Activated T-helper 1 cell treated with anti-CD3 and anti-CD28 coated beads, Interleukin-12 subunit alpha, Interleukin-12 subunit beta, Interleukin-2, Interleukin-4 antibody, amounts not matched to agents 30 ng/mL and 10 ng/mL and 1 ng/mL, durations not matched to agents 14 hours and 24 hours and 36 hours (primary cell): ENCODE results near the gene PSMA3. TPM values are rescaled to one million over a fixed set of nuclear protein-coding genes. Genes with fewer than 3 reads are reported as not detected.

Experiments
- DNase-seq: peaks from one replicate; pipeline ENCODE4 v3.0.0; 2021; ENCODE audit warnings: low spot score
- H3K27ac Mint-ChIP-seq: one replicate; pipeline ENCODE4 v1.8.0; 2021; ENCODE audit warnings: mild to moderate bottlenecking, mixed read lengths
- H3K27me3 Mint-ChIP-seq: one replicate; pipeline ENCODE4 v1.8.0; 2022; ENCODE audit warnings: mild to moderate bottlenecking, moderate library complexity, mixed read lengths; ENCODE audit not compliant: insufficient read depth
- H3K36me3 Mint-ChIP-seq: one replicate; pipeline ENCODE4 v1.8.0; 2021; ENCODE audit warnings: low read depth, mixed read lengths
- H3K4me1 Mint-ChIP-seq: one replicate; pipeline ENCODE4 v1.8.0; 2021; ENCODE audit warnings: low read depth, mixed read lengths
- H3K4me3 Mint-ChIP-seq: one replicate; pipeline ENCODE4 v1.8.0; 2021; ENCODE audit warnings: mild to moderate bottlenecking, moderate library complexity, mixed read lengths
- H3K9me3 Mint-ChIP-seq: one replicate; pipeline ENCODE4 v1.8.0; 2021; ENCODE audit warnings: mixed read lengths
- intact Hi-C: fragments of 100-400 bp; cut with micrococcal nuclease; formaldehyde crosslinking; loops from one replicate; pipeline ENCODE4 v1.15.1; 2024
- total RNA-seq: library from RNA; stranded (reverse); gene quantifications from 2 replicates; pipeline ENCODE4 v1.2.3, GENCODE V29; 2022

PSMA3 gene
- total RNA-seq, 1 donor from 2014 or later: 453 TPM

DNA sequence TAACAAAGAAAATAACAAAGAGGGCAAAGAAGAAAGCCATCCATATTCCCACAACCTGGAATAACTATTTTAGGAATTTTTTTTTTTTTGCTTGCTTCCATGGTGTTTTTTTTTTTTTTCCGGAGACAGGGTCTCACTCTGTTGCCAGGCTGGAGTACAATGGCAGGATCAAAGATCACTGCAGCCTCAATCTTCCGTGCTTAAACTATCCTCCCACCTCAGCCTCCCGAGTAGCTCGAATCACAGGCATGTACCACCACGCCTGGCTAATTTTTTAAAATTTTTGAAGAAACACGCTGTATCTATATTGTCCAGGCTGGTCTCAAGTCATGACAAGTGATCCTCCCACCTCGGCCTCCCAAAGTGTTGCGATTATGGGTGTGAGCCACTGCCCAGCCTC is 33.5 kb downstream of the PSMA3 start:
- Mint-ChIP-seq H3K9me3 (no peaks in the 10 kb centered on the region), H3K4me1 (peaks cover 56% of the 10 kb centered on the region), H3K27ac (no peak overlapping the region), H3K4me3 (no peak overlapping the region), H3K27me3 (no peaks in the 10 kb centered on the region), H3K36me3 (peaks cover 36% of the 10 kb centered on the region)
- DNase-seq: no peak
- intact Hi-C loops: no loop called here

GRCh38 chr14:58280954-58281787 is 36.5 kb downstream of the PSMA3 start:
- Mint-ChIP-seq H3K9me3 (no peaks in the 10 kb centered on the region), H3K4me3 (peak overlapping the region; percentile 62)
- intact Hi-C loops: loop anchor here (1.0 to 2.0 kb wide), 5 partner anchors 9 to 50 kb away; partner anchors contain the start of gene PSMA3

DNA sequence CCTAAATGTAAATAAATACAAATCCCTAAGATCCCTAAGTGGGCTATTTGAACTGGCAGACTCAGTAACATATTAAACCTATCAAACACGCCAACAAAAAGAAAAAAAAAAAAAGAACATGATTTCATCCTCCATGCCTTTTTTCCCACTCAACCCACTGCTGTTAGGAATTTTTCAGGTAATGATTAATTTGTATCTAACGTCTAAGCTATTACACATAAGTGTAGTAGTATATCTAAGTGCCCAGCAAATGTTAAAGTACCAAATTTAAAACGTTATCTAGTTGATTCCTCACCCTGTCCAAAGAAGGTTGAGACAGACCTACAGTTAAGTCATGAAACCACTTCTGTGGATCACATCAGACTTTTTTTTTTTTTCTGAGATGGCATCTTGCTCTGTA is 37.3 kb downstream of the PSMA3 start:
- Mint-ChIP-seq H3K9me3 (no peaks in the 10 kb centered on the region), H3K4me1 (peaks cover 45% of the 10 kb centered on the region), H3K36me3 (peaks cover 46% of the 10 kb centered on the region), H3K4me3 (peak overlapping the region; percentile 62), H3K27ac (peak overlapping the region; percentile 92), H3K27me3 (no peaks in the 10 kb centered on the region)
- intact Hi-C loops: loop anchor here (1.0 to 2.0 kb wide), 5 partner anchors 10 to 49 kb away; partner anchors contain the start of gene PSMA3
- DNase-seq: no peak

More at GRCh38 chr14:58280954-58281787, 36.5 kb downstream of the PSMA3 start:
- peaks cover 45% of the 10 kb centered on the region for H3K36me3 Mint-ChIP-seq
- H3K27me3 Mint-ChIP-seq: no peaks in the 10 kb centered on the region
- peak overlapping the region; percentile 92 for H3K27ac Mint-ChIP-seq
- DNase-seq: peak; percentile 19
- peaks cover 51% of the 10 kb centered on the region for H3K4me1 Mint-ChIP-seq

DNA sequence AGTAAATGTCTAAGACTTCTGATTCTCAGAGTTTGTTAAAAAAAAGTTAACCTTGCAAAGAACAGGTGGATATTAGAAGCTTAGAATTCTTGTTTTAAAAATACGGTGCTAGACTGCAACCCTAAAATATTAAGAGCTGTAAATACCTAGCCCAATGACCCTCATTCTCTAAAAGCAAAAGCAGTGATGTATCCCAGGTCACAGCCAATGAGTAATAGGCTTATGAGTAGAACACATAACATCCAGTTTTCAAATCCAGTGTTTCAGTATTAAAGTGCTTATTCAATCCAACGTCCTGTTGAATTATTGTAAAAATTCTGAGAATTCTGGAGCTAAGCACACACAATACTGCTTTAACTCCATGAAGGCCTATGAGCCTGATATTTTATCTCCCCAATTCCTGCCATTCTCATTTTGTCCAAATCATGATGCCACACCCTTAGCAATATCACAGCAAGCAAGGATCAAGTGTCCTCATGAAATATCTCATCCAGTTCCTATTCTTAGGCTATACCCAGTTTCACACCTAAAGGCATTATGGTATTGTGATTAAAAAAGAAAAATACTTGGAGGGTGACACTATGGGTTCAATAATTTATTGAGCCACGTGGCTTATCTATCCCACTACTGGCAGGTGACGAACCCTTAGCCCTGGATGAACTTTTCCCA is 38.4 kb downstream of the PSMA3 start:
- no peaks in the 10 kb centered on the region for H3K9me3 Mint-ChIP-seq
- H3K4me3 Mint-ChIP-seq: no peak overlapping the region
- H3K36me3 Mint-ChIP-seq: peaks cover 52% of the 10 kb centered on the region
- H3K27ac Mint-ChIP-seq: no peak overlapping the region
- H3K27me3 Mint-ChIP-seq: no peaks in the 10 kb centered on the region
- intact Hi-C loops: no loop called here
- DNase-seq: no peak
- H3K4me1 Mint-ChIP-seq: peaks cover 50% of the 10 kb centered on the region

DNA sequence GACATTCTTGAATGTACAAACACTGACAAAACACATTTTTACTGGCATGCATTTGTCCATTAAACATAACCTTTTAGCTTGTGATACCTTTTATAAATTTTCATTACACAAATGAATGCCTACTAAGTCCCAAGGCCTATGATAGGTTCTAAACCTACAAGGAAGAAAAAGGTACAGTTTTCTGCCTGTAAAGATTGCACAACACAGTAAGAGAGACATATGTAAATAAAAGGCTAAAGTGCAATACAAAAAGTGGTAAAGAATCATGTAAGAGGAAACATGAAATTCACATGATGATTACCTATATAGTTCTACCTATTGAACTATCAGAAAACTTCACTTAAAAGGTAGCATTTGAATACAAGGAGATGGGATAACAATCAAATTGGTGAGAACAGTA is 39.1 kb downstream of the PSMA3 start:
- H3K9me3 Mint-ChIP-seq: no peaks in the 10 kb centered on the region
- H3K4me1 Mint-ChIP-seq: peaks cover 55% of the 10 kb centered on the region
- no peak for DNase-seq
- H3K27me3 Mint-ChIP-seq: no peaks in the 10 kb centered on the region
- peaks cover 59% of the 10 kb centered on the region for H3K36me3 Mint-ChIP-seq
- no peak overlapping the region for H3K27ac Mint-ChIP-seq
- intact Hi-C loops: no loop called here
- no peak overlapping the region for H3K4me3 Mint-ChIP-seq

- no peaks in the 10 kb centered on the region for H3K9me3 Mint-ChIP-seq
- no peaks in the 10 kb centered on the region for H3K27me3 Mint-ChIP-seq
- H3K36me3 Mint-ChIP-seq: peaks cover 62% of the 10 kb centered on the region
- peak overlapping the region; percentile 59 for H3K27ac Mint-ChIP-seq
- H3K4me1 Mint-ChIP-seq: peaks cover 68% of the 10 kb centered on the region
- no peak overlapping the region for H3K4me3 Mint-ChIP-seq
- intact Hi-C loops: no loop called here
- no peak for DNase-seq
Observed at GRCh38 chr14:58285132-58285531, 40.5 kb downstream of the PSMA3 start.

GRCh38 chr14:58287607-58288042 is 43.0 kb downstream of the PSMA3 start:
- no peak overlapping the region for H3K4me3 Mint-ChIP-seq
- H3K27me3 Mint-ChIP-seq: no peaks in the 10 kb centered on the region
- DNase-seq: no peak
- no peak overlapping the region for H3K27ac Mint-ChIP-seq
- intact Hi-C loops: no loop called here
- H3K36me3 Mint-ChIP-seq: peaks cover 62% of the 10 kb centered on the region
- peaks cover 53% of the 10 kb centered on the region for H3K4me1 Mint-ChIP-seq
- no peaks in the 10 kb centered on the region for H3K9me3 Mint-ChIP-seq

- Mint-ChIP-seq H3K36me3 (peaks cover 60% of the 10 kb centered on the region), H3K4me1 (peaks cover 50% of the 10 kb centered on the region), H3K4me3 (no peak overlapping the region), H3K27me3 (no peaks in the 10 kb centered on the region), H3K27ac (peak overlapping the region; percentile 24), H3K9me3 (no peaks in the 10 kb centered on the region)
- intact Hi-C loops: no loop called here
- DNase-seq: no peak
Observed at GRCh38 chr14:58288106-58288792, 43.6 kb downstream of the PSMA3 start.

DNA sequence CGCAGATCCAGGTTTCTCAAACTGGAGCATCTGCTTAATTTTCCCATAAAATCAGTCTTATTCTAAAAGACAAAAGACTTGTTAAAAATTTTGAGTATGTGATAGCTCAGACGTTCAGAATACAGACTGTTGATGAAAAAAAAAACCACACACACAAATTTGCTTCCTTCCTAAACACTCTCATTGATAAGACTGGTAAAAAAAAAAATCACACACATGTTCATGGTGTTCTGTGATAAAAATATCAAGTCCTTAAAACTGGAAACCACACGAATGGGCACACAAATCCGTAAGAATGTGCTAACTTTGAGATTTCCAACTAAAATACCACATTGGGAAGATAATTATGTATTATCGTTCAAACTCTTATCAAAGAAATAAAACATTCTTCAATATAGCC is 47.0 kb downstream of the PSMA3 start:
- peaks cover 59% of the 10 kb centered on the region for H3K36me3 Mint-ChIP-seq
- peaks cover 61% of the 10 kb centered on the region for H3K4me1 Mint-ChIP-seq
- H3K9me3 Mint-ChIP-seq: no peaks in the 10 kb centered on the region
- H3K27me3 Mint-ChIP-seq: no peaks in the 10 kb centered on the region
- intact Hi-C loops: no loop called here
- no peak overlapping the region for H3K27ac Mint-ChIP-seq
- H3K4me3 Mint-ChIP-seq: no peak overlapping the region
- DNase-seq: no peak

GRCh38 chr14:58292187-58292586 is 47.5 kb downstream of the PSMA3 start:
- no peak for DNase-seq
- H3K27me3 Mint-ChIP-seq: no peaks in the 10 kb centered on the region
- H3K4me3 Mint-ChIP-seq: no peak overlapping the region
- no peak overlapping the region for H3K27ac Mint-ChIP-seq
- no peaks in the 10 kb centered on the region for H3K9me3 Mint-ChIP-seq
- H3K36me3 Mint-ChIP-seq: peaks cover 60% of the 10 kb centered on the region
- intact Hi-C loops: no loop called here
- peaks cover 66% of the 10 kb centered on the region for H3K4me1 Mint-ChIP-seq

DNA sequence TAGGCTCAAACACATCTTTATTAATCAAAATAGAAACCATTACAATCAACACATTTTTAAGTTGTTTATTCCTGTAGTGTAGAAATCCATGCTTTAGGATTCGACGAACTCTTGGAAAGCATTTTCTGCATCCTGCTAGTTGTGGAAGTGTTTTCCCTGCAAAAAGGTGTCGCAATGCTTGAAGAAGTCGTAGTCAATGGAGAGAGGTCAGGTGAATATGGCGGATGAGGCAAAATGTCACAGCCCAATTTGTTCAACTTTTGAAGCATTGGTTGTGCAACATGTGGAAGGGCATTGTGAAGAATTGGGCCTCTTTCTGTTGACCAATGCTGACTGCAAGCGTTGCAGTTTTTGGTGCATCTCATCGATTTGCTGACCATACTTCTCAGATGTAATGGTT is 49.6 kb downstream of the PSMA3 start:
- no peak for DNase-seq
- no peak overlapping the region for H3K27ac Mint-ChIP-seq
- peaks cover 45% of the 10 kb centered on the region for H3K36me3 Mint-ChIP-seq
- intact Hi-C loops: no loop called here
- H3K27me3 Mint-ChIP-seq: no peaks in the 10 kb centered on the region
- H3K4me1 Mint-ChIP-seq: peaks cover 54% of the 10 kb centered on the region
- H3K4me3 Mint-ChIP-seq: no peak overlapping the region
- H3K9me3 Mint-ChIP-seq: no peaks in the 10 kb centered on the region

DNA sequence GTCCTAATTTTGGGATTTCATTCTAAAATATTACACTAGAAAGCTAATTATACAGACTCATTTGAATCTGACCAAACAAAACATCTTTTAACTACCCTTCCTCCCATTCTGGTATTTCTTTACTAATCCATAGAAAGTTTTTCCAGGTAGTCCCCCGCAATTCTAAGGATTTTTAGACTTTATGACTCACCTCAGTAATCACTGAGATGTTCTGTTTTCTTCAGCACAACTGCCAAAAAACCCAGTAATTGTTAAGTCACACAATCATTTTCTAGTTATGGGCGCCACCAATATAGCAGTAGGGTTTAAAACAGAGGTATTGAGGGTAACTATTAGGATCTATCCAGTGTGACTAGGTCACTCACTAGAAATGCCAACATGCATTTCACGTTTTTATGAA is 52.1 kb downstream of the PSMA3 start:
- peaks cover 58% of the 10 kb centered on the region for H3K4me1 Mint-ChIP-seq
- H3K36me3 Mint-ChIP-seq: peaks cover 39% of the 10 kb centered on the region
- H3K4me3 Mint-ChIP-seq: no peak overlapping the region
- H3K9me3 Mint-ChIP-seq: no peaks in the 10 kb centered on the region
- intact Hi-C loops: loop anchor here (1.0 to 5.0 kb wide), 6 partner anchors 15 to 1796 kb away; partner anchors contain the start of genes AP5M1, DAAM1, DACT1 and EXOC5
- DNase-seq: no peak
- no peaks in the 10 kb centered on the region for H3K27me3 Mint-ChIP-seq
- H3K27ac Mint-ChIP-seq: no peak overlapping the region

DNA sequence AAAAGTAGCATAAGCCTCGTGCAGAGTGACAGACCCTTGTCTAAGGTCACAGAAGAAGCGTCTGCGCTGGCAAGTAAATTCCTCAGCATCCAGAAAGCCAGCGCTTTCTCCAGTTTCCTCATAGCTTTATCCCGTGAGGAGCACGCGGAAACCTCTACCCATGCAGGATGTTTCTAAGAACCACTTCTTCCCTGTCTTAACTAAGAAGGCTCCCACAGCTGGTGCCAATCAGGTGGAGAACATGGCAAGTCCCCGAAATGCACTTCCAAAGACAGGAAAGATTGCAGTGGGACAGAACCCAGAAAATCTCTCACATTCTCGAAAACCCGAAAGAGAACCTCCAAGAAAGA is 52.7 kb downstream of the PSMA3 start:
- H3K36me3 Mint-ChIP-seq: peaks cover 42% of the 10 kb centered on the region
- intact Hi-C loops: loop anchor here (1.0 to 5.0 kb wide), 6 partner anchors 16 to 1795 kb away; partner anchors contain the start of genes AP5M1, DAAM1, DACT1 and EXOC5
- H3K27ac Mint-ChIP-seq: no peak overlapping the region
- no peak overlapping the region for H3K4me3 Mint-ChIP-seq
- peaks cover 58% of the 10 kb centered on the region for H3K4me1 Mint-ChIP-seq
- no peak for DNase-seq
- H3K27me3 Mint-ChIP-seq: no peaks in the 10 kb centered on the region
- no peaks in the 10 kb centered on the region for H3K9me3 Mint-ChIP-seq
